22Rv1 (cell line): ENCODE results near the gene ZDHHC1.
A peak's percentile ranks its signal among the peaks of the same experiment; 100 is the strongest.

Experiments
- H3K27ac ChIP-seq: fragments of 450-650 bp; 2 replicates; pipeline ENCODE4 v1.5.1; 2017
- ZFX ChIP-seq: fragments of 450-650 bp; IDR thresholded peaks from 2 replicates; pipeline ENCODE4 v1.6.1; 2017; ENCODE audit warnings: antibody characterized with exemption, borderline replicate concordance
- TF ChIP-seq, protein P1 (sequence below): fragments of 450-650 bp; IDR thresholded peaks from 2 replicates; pipeline ENCODE4 v1.5.1; 2017; ENCODE audit warnings: mild to moderate bottlenecking

Gene ZDHHC1, protein sequence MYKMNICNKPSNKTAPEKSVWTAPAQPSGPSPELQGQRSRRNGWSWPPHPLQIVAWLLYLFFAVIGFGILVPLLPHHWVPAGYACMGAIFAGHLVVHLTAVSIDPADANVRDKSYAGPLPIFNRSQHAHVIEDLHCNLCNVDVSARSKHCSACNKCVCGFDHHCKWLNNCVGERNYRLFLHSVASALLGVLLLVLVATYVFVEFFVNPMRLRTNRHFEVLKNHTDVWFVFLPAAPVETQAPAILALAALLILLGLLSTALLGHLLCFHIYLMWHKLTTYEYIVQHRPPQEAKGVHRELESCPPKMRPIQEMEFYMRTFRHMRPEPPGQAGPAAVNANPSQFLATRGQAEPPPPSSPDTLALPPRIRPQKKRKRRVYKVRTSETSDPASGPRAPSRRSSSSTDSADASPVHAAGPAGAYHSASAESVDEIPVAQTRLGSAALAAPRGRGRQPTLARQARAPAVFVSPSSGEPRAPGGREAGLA

GRCh38 chr16:67415872-67416793 is at the start of gene ZDHHC1:
Gene ZDHHC1 (minus strand): TSS chr16:67416477. CDS start chr16:67407775, 8,702 bp downstream.
- peak within 1 kb of the TSS; percentile 47 for H3K27ac ChIP-seq
- no peak for TF ChIP-seq ZFX
- TF ChIP-seq, protein P1, sequence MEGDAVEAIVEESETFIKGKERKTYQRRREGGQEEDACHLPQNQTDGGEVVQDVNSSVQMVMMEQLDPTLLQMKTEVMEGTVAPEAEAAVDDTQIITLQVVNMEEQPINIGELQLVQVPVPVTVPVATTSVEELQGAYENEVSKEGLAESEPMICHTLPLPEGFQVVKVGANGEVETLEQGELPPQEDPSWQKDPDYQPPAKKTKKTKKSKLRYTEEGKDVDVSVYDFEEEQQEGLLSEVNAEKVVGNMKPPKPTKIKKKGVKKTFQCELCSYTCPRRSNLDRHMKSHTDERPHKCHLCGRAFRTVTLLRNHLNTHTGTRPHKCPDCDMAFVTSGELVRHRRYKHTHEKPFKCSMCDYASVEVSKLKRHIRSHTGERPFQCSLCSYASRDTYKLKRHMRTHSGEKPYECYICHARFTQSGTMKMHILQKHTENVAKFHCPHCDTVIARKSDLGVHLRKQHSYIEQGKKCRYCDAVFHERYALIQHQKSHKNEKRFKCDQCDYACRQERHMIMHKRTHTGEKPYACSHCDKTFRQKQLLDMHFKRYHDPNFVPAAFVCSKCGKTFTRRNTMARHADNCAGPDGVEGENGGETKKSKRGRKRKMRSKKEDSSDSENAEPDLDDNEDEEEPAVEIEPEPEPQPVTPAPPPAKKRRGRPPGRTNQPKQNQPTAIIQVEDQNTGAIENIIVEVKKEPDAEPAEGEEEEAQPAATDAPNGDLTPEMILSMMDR, result peak; percentile 90

- TF ChIP-seq ZFX, result no peak
- TF ChIP-seq, protein P1, result no peak
- H3K27ac ChIP-seq, result no peak overlapping the region
Measured at GRCh38 chr16:67464565-67464964, 48.3 kb upstream of the ZDHHC1 start.

- peak overlapping the region; percentile 82; the same call in 1 of the 2 replicates for H3K27ac ChIP-seq
- TF ChIP-seq, protein P1, result no peak
- TF ChIP-seq ZFX, result no peak
Measured at GRCh38 chr16:67463691-67464090, 47.4 kb upstream of the ZDHHC1 start.

DNA sequence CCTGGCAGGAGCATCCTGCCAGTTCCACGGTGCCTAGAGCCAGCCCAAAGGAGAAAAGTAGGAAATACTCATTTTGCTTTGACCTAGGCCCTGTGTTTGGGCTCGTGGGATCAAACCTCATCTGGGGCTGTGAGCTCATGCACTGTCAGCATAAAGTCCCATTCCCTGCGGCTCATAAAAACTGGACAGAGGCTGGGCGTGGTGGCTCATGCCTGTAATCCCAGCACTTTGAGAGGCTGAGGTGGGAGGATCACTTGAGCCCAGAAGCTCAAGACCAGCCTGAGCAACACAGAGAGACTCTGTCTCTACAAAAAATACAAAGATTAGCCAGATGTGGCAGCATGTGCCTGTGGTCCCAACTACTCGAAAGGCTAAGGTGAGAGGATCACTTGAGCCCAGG is 46.8 kb upstream of the ZDHHC1 start:
- H3K27ac ChIP-seq, result peak overlapping the region; percentile 82
- TF ChIP-seq ZFX, result no peak
- TF ChIP-seq, protein P1, result no peak

- peak overlapping the region; percentile 82 for H3K27ac ChIP-seq
- TF ChIP-seq, protein P1, result no peak
- TF ChIP-seq ZFX, result no peak
Measured at GRCh38 chr16:67462279-67462655, 46.0 kb upstream of the ZDHHC1 start.

- peak overlapping the region; percentile 82 for H3K27ac ChIP-seq
- TF ChIP-seq, protein P1, result no peak
- TF ChIP-seq ZFX, result no peak
Measured at GRCh38 chr16:67461600-67462278, 45.5 kb upstream of the ZDHHC1 start.
